OCI-LY7 (cell line): ENCODE results near the gene GALNT5.

Source experiments
- EZH2phosphoT487 ChIP-seq: fragments of 200-600 bp; sonication (generic); IDR thresholded peaks from 2 replicates; pipeline ENCODE4 v1.6.1; 2018; ENCODE audit warnings: low read depth, borderline replicate concordance, mild to moderate bottlenecking, mixed run types, antibody characterized with exemption, low read length, moderate library complexity, mixed read lengths
- TF ChIP-seq, protein P1 (sequence below): fragments of 200-600 bp; sonication (generic); conservative IDR thresholded peaks from 2 replicates; pipeline ENCODE4 v1.5.1; 2014; ENCODE audit warnings: mild to moderate bottlenecking, antibody characterized with exemption, low read length, moderate library complexity, mixed read lengths

DNA sequence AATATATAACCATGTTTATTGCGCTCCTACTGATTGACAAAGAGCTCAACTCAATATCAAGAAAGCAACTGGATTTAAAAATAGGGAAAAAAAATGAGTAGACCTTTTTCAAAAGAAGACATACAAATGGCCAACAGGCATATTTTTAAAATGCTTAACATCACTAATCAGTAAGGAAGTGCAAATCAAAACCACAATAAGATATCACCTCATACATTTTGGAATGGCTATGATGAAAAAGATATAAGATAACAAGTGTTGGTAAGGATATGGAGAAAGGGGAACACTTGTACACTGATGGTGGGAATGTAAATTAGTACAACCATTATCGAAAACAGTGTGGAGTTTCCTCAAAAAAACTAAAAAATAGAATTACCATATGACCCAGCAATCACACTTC, 5.6 kb upstream of the GALNT5 start:
- TF ChIP-seq, protein P1, sequence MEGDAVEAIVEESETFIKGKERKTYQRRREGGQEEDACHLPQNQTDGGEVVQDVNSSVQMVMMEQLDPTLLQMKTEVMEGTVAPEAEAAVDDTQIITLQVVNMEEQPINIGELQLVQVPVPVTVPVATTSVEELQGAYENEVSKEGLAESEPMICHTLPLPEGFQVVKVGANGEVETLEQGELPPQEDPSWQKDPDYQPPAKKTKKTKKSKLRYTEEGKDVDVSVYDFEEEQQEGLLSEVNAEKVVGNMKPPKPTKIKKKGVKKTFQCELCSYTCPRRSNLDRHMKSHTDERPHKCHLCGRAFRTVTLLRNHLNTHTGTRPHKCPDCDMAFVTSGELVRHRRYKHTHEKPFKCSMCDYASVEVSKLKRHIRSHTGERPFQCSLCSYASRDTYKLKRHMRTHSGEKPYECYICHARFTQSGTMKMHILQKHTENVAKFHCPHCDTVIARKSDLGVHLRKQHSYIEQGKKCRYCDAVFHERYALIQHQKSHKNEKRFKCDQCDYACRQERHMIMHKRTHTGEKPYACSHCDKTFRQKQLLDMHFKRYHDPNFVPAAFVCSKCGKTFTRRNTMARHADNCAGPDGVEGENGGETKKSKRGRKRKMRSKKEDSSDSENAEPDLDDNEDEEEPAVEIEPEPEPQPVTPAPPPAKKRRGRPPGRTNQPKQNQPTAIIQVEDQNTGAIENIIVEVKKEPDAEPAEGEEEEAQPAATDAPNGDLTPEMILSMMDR, result no peak
- no peak for TF ChIP-seq EZH2phosphoT487
